NCI-H748 treated with DMSO at 0.1 percent for 48 hours (cell line): Measurements from ENCODE around the gene C16orf82.
"Not testable (repeated sequence)": the region's sequence is repeated elsewhere in the genome, so short reads cannot be mapped to it uniquely, and the experiment has no call there.

Experiments used
- DNase-seq: peaks from one replicate; lab custom pipeline; 2025; lab: John Stamatoyannopoulos, UW

C16orf82 gene

GRCh38 chr16:27066668-27067537 is at the start of gene C16orf82:
C16orf82 (plus strand) TSS chr16:27066927.
- no peak for DNase-seq

- no peak for DNase-seq
Measured at GRCh38 chr16:27020031-27020430, 46.7 kb upstream of the C16orf82 start.

DNA sequence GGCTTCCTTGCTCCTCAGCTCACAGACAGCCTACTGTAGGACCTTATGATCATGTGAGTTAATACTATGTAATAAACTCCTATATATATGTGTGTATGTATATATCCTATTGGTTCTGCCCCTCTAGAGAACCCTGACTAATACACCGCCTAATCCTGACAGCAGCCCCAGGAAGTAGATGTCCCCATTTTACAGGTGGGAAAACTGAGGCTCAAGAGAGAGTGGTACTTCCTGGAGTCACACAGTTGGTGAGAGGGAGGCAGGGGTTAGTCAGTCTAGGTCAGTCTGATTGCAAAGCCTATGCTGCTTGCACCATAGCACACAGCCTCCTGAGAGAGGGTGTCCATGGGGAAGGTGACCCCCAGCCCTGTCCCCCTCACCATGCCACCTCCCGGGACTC is 42.7 kb upstream of the C16orf82 start:
- DNase-seq = no peak

DNA sequence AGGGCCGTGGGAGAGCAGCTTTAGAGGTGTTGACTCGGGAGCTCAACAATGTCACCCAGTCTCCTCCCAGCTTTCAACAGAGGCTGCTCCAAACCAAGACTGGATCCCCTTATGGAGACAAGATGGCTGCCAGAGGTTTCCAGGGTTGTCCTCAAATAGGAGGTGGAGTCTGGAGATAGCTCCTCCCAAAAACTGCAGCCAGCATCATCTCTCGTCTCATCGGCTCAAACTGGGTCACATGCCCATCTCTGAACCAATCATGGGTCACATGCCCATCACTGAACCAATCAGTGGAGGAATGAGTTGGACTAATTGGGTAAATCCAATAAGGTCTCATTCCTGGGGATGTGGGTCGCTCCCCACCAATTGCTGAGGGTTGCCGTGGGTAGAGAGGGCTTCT is 41.1 kb upstream of the C16orf82 start:
- DNase-seq = no peak

GRCh38 chr16:27027971-27028370 is 38.8 kb upstream of the C16orf82 start:
- no peak for DNase-seq

GRCh38 chr16:27028591-27029110 is 38.1 kb upstream of the C16orf82 start:
- DNase-seq = no peak

DNA sequence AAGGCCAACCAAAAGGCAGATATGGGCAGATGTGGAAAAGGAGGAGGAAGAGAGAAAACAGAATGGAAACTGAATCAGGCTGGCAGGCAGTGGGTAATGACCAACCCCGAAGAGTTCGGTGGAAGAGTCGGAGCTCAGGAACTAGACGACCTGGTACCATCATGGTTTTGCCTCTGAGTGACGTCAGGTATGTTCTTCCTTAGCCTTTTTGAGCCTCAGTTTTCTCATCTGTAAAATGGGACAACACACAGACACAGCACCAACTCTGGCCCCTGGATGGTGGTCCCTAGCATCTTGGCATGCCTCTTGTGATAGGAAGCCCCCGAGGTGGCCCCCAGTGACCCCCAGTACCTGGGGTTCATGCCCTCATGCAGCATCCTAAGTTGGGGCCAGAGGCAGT is 37.2 kb upstream of the C16orf82 start:
- DNase-seq = no peak

DNA sequence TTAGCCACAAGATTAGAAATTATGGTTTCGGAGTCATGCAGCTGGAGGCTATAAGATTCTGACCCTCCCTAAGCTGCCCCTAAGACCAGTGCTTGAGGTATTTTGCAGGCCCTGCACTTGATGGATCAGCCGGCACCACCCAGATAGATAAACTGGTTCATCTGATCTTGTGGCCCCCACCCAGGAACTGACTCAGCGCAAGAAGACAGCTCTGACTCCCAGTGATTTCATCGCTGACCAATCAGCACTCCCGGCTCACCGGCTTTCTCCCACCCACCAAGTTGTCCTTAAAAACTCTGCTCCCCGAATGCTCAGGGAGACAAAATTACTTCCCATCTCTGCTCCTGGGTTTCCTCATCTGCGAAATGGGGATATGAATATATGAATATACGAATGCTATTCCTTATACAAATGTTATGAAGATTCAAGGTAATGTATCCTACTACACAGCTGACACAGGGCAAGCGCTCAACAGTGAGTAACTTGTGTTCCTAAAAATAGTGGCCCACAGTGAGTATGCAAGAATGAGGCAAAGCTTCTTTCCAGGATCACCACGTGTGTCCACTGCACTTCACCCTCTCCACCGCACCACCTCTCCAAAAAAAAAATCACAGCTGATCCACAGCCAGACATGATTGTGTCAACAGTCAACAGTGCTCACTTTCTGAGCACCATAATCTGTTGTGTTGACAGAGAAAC is 33.3 kb upstream of the C16orf82 start:
- no peak for DNase-seq

GRCh38 chr16:27040732-27041131 is 26.0 kb upstream of the C16orf82 start:
- no peak for DNase-seq

DNA sequence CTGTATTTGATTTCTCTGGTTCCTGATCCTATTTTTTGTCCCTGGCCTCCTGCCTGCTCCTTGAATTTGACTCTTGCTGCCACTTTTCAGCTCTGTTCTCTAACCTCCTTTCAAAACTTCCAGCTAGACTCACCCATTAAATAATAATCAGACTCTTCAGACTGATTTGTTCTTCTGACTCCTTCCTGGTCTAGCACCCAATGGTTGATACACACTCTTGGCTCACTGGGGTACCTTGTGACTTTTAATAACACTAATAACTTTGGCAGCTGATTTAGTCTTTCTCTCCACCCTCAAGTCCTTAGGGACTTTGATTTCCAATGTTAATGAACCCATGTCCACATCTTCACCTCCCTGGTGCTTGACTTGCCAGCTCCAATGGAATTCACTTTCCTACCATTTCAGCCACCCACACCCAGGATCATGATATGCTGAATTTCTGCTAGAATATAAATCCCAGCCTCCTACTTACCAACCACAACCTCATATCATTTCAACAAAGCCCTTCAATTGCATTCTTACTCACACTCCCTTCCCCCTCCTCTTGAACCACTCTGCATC is 19.7 kb upstream of the C16orf82 start:
- no peak for DNase-seq

- no peak for DNase-seq
Measured at GRCh38 chr16:27048316-27048715, 18.4 kb upstream of the C16orf82 start.

DNA sequence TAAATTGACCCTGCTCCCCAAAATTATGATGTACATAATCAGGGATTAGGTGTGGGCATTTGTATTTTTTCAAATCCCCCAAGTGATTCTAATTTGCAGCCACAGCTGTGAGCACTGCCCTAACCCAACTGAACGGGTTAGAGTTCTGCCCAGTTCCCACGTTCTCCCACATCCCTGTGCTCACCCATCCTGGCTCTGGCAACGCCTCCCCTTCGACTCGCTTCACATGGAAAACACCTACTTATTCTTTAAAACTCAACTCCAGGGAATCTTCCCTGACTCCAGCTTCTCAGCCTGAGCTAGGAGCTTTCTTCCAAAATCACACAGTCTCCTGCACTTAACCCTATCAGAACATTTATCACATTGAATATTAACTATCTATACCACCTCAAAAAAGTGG is 17.6 kb upstream of the C16orf82 start:
- no peak for DNase-seq

- DNase-seq = no peak
Measured at GRCh38 chr16:27052007-27052406, 14.7 kb upstream of the C16orf82 start.

DNA sequence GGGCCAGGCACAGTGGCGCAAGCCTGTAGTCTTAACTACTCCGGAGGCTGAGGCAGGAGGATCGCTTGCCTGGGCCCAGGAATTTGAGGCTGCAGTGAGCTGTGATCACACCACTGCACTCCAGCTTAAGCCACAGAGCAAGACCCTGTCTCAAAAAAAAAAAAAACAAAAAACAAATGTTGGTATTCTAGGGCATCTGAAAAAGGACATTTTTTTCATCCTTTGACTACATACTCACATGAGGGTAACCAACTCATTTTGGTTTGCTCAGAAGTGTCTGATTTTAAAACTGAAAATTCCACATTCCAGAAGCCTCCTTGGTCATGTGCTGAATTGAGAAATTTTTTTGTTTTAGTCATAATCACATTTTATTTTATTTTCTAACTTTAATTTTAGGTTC is 12.7 kb upstream of the C16orf82 start:
- no peak for DNase-seq

DNA sequence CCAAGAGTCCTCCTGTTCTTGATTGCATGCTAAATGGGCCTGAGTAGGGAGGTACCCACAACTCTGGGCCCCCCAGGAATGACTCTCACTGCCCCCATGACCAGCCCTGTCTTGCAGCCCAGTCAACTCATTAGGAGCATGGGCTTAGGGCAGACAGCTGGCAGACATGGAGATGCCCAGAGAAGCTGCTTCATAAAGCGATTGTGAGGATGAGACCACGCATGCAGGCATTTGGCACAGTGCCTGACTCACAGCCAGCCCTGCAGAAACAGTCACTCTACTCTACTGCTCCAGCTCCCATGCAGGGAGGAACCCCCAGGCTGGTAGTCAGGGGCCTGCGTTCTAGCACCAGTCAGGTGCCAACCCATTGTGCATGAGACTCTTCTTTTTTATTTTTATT is 8.4 kb upstream of the C16orf82 start:
- DNase-seq = no peak

GRCh38 chr16:27070776-27071175 is 4.0 kb downstream of the C16orf82 start:
- DNase-seq = no peak

DNA sequence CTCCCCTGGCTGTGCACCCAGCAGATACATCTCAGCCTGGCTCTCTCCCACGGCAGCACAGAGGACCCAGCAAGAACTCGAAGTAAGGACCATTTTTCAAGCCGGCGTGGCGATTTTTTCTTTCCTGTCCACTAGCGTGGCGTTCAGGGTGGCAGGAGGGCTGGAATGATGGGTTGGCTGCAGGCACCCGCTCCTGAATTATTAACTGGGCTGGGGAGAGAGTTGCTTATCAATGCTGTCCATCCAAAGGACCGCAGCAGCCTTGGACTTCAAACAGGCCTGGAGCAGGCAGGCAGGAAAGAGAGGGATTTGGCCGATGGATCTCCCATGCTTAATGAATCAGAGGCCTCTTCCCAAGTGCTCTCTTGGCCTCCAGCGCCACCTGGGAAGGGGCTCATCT is 7.0 kb downstream of the C16orf82 start:
- no peak for DNase-seq

- DNase-seq = no peak
Measured at GRCh38 chr16:27080895-27081294, 14.2 kb downstream of the C16orf82 start.

GRCh38 chr16:27083861-27084261 is 17.1 kb downstream of the C16orf82 start:
- no peak for DNase-seq

- DNase-seq = no peak
Measured at GRCh38 chr16:27084307-27085028, 17.7 kb downstream of the C16orf82 start.

DNA sequence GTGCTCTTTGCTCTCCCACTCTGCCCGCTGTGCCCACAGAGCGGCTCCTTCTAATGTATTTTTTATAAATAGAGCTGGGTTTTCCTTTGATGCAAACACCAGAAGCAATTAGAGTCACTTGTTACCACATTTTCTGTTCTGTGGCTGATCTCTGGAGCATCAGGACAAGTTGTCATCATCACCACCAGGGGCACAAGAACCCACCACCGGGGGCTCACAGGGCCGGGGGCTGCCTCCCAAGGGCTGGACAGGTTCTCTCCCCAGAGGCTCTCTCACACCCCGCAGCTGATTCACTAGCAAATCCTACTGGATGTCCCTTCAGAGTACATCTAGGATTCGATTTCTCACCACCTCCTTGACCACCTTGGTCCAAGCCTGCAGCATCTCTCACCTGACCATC is 18.5 kb downstream of the C16orf82 start:
- DNase-seq = no peak

GRCh38 chr16:27086031-27086430 is 19.3 kb downstream of the C16orf82 start:
- not testable (repeated sequence) for DNase-seq
